Measurements from ENCODE around the gene IMMP2L. TPM values are rescaled to one million over a fixed set of nuclear protein-coding genes. Genes with fewer than 3 reads are reported as not detected.

Gene IMMP2L
- total RNA-seq, 1 experiment from 2014 or later: 8.8 TPM

DNA sequence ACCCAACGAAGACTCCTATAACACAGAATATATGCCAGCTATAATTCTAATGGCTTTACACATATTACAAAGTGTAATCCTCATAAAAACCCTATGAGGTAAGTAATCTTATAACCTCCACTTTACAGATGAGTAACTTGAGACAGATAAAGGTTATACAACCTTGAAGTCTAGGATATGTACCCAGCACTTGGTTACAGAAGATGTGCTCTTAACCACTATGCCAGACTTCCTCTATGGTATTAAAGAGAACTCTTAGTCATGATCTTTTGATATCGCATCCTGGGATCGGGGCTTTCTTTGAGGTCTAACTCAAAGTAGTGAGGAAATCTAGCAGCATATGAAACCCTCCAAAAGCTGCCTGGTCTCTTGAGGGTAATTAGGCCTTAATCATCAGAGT, 790.6 kb downstream of the IMMP2L start:
- Histone ChIP-seq H3K27me3 (ENCODE audit: control insufficient read depth, insufficient read depth, low read length) (no peaks in the 10 kb centered on the region), H3K4me1 (ENCODE audit: control insufficient read depth, insufficient read depth, low read length) (no peaks in the 10 kb centered on the region), H3K4me3 (ENCODE audit: low read depth in 2 of 2, low read length in 2 of 2) (no peak overlapping the region), H3K27ac (ENCODE audit: low read length) (no peak overlapping the region), H3K36me3 (ENCODE audit: control insufficient read depth, insufficient read depth, low read length) (no peaks in the 10 kb centered on the region), H3K9me3 (ENCODE audit: control insufficient read depth, insufficient read depth, low read depth, low read length) (no peaks in the 10 kb centered on the region)
- ChIA-PET CTCF (no interaction called here), POLR2A (no interaction called here)
- no TSS peak for BruUV-seq (replicated peaks)
- intact Hi-C loops (cut with micrococcal nuclease; ENCODE audit: unreplicated experiment) (no loop called here), in situ Hi-C loops (cut with HindIII; ENCODE audit: low pct_unique_long_range_greater_than_20kb, low sequenced_read_pairs) (no loop called here)
- DNase-seq (ENCODE audit: low read depth, low spot score) (no peak), ATAC-seq (no peak)
- TF ChIP-seq POLR2AphosphoS5 (IDR thresholded peaks at IDR 0.05; ENCODE audit: low read depth, low read length): no peak
- no peak for TF ChIP-seq TCF7L2 (IDR thresholded peaks at IDR 0.05; ENCODE audit: low read depth, low read length)
- TF ChIP-seq, protein P1, sequence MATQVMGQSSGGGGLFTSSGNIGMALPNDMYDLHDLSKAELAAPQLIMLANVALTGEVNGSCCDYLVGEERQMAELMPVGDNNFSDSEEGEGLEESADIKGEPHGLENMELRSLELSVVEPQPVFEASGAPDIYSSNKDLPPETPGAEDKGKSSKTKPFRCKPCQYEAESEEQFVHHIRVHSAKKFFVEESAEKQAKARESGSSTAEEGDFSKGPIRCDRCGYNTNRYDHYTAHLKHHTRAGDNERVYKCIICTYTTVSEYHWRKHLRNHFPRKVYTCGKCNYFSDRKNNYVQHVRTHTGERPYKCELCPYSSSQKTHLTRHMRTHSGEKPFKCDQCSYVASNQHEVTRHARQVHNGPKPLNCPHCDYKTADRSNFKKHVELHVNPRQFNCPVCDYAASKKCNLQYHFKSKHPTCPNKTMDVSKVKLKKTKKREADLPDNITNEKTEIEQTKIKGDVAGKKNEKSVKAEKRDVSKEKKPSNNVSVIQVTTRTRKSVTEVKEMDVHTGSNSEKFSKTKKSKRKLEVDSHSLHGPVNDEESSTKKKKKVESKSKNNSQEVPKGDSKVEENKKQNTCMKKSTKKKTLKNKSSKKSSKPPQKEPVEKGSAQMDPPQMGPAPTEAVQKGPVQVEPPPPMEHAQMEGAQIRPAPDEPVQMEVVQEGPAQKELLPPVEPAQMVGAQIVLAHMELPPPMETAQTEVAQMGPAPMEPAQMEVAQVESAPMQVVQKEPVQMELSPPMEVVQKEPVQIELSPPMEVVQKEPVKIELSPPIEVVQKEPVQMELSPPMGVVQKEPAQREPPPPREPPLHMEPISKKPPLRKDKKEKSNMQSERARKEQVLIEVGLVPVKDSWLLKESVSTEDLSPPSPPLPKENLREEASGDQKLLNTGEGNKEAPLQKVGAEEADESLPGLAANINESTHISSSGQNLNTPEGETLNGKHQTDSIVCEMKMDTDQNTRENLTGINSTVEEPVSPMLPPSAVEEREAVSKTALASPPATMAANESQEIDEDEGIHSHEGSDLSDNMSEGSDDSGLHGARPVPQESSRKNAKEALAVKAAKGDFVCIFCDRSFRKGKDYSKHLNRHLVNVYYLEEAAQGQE (IDR thresholded peaks at IDR 0.05; ENCODE audit: insufficient read depth in 1 of 2, low read depth in 2 of 2, low read length in 1 of 2): no peak
- TF ChIP-seq, protein P2, sequence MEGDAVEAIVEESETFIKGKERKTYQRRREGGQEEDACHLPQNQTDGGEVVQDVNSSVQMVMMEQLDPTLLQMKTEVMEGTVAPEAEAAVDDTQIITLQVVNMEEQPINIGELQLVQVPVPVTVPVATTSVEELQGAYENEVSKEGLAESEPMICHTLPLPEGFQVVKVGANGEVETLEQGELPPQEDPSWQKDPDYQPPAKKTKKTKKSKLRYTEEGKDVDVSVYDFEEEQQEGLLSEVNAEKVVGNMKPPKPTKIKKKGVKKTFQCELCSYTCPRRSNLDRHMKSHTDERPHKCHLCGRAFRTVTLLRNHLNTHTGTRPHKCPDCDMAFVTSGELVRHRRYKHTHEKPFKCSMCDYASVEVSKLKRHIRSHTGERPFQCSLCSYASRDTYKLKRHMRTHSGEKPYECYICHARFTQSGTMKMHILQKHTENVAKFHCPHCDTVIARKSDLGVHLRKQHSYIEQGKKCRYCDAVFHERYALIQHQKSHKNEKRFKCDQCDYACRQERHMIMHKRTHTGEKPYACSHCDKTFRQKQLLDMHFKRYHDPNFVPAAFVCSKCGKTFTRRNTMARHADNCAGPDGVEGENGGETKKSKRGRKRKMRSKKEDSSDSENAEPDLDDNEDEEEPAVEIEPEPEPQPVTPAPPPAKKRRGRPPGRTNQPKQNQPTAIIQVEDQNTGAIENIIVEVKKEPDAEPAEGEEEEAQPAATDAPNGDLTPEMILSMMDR (IDR thresholded peaks at IDR 0.05): no peak
- no peak for TF ChIP-seq SIN3A (IDR thresholded peaks at IDR 0.05; ENCODE audit: borderline replicate concordance, insufficient read depth, low read depth, low read length)

DNA sequence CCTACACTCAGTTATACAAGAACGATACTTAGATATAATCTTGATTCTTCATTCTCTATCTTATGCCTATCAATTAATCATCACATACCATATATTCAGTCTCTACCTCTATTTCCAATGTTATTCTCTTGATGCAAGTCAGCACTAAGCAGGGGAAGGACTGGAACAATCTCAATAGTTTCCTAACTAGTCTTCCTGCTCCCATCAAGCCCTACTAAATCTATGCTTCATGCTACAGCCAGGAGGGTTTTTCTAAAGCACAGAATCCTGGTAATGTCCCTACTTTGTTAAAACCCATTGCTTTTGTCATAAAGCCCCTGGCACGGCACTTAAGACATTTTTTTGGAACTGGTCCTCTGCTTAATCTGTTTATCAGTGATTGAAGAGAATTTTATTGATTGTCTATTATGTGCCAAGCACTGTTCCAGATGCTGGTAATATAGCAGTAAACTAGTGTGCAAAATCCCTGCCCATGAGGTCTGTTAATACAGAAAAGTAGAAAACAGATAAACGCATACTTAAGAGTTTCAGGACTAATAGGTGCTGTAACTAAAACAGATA, 794.7 kb downstream of the IMMP2L start:
- TF ChIP-seq SIN3A (IDR thresholded peaks at IDR 0.05; ENCODE audit: borderline replicate concordance, insufficient read depth, low read depth, low read length) (no peak), TCF7L2 (IDR thresholded peaks at IDR 0.05; ENCODE audit: low read depth, low read length) (no peak), POLR2AphosphoS5 (IDR thresholded peaks at IDR 0.05; ENCODE audit: low read depth, low read length) (no peak)
- TF ChIP-seq, protein P2 (IDR thresholded peaks at IDR 0.05): no peak
- TF ChIP-seq, protein P1 (IDR thresholded peaks at IDR 0.05; ENCODE audit: insufficient read depth in 1 of 2, low read depth in 2 of 2, low read length in 1 of 2): no peak
- Histone ChIP-seq H3K36me3 (ENCODE audit: control insufficient read depth, insufficient read depth, low read length) (no peaks in the 10 kb centered on the region), H3K27me3 (ENCODE audit: control insufficient read depth, insufficient read depth, low read length) (no peaks in the 10 kb centered on the region), H3K27ac (ENCODE audit: low read length) (no peak overlapping the region), H3K4me1 (ENCODE audit: control insufficient read depth, insufficient read depth, low read length) (no peaks in the 10 kb centered on the region), H3K4me3 (ENCODE audit: low read depth in 2 of 2, low read length in 2 of 2) (no peak overlapping the region), H3K9me3 (ENCODE audit: control insufficient read depth, insufficient read depth, low read depth, low read length) (no peaks in the 10 kb centered on the region)
- ChIA-PET CTCF (no interaction called here), POLR2A (no interaction called here)
- in situ Hi-C loops (cut with HindIII; ENCODE audit: low pct_unique_long_range_greater_than_20kb, low sequenced_read_pairs): no loop called here
- no TSS peak for BruUV-seq (replicated peaks)
- ATAC-seq (no peak), DNase-seq (ENCODE audit: low read depth, low spot score) (no peak)
- intact Hi-C loops (cut with micrococcal nuclease; ENCODE audit: unreplicated experiment): no loop called here
